Measurements from ENCODE around the gene FOXD2. TPM values are rescaled to one million over a fixed set of nuclear protein-coding genes. Genes with fewer than 3 reads are reported as not detected.

Gene FOXD2
- total RNA-seq, 1 donor from 2014 or later: 0.27 TPM

Other genes with a start within 250 kb of the FOXD2 start
- not detected in 2 replicates for gene PDZK1IP1, start 248.0 kb upstream of the FOXD2 start, total RNA-seq
- gene TAL1, start 205.8 kb upstream of the FOXD2 start, total RNA-seq: not detected in 2 replicates
- 36.7 and 40.7 TPM in 2 replicates for gene STIL, start 123.9 kb upstream of the FOXD2 start, total RNA-seq
- gene CMPK1, start 104.3 kb upstream of the FOXD2 start, total RNA-seq: 100 and 101 TPM in 2 replicates
- gene FOXE3, start 21.8 kb upstream of the FOXD2 start, total RNA-seq: not detected in 2 replicates

Data from T-helper 2 cell treated with Interferon-gamma antibody and Interleukin-4, amounts not matched to agents 100 ng/mL and 5 ng/mL, for 36 hours (primary cell).